GM19238 (cell line): ENCODE results near the gene SCGB1D2.
"Not testable (repeated sequence)": the region's sequence is repeated elsewhere in the genome, so short reads cannot be mapped to it uniquely, and the experiment has no call there.

Experiments
- DNase-seq: peaks from one replicate; pipeline ENCODE4 v3.0.0; 2011; ENCODE audit warnings: low spot score; ENCODE audit not compliant: insufficient read length

SCGB1D2 gene

GRCh38 chr11:62242021-62242420 lies at the start of gene SCGB1D2:
SCGB1D2 (plus strand) TSS chr11:62242239; CDS start chr11:62242308, 69 bp downstream.
- no peak for DNase-seq

- DNase-seq = no peak
Observed at GRCh38 chr11:62193952-62194351, 48.1 kb upstream of the SCGB1D2 start.

- DNase-seq = not testable (repeated sequence)
Observed at GRCh38 chr11:62195010-62195409, 47.0 kb upstream of the SCGB1D2 start.

GRCh38 chr11:62195945-62196344 lies 46.1 kb upstream of the SCGB1D2 start:
- DNase-seq = no peak

GRCh38 chr11:62197400-62197799 lies 44.6 kb upstream of the SCGB1D2 start:
- DNase-seq = not testable (repeated sequence)

GRCh38 chr11:62201376-62201775 lies 40.7 kb upstream of the SCGB1D2 start:
- DNase-seq = no peak

GRCh38 chr11:62202910-62203309 lies 39.1 kb upstream of the SCGB1D2 start:
- no peak for DNase-seq

- no peak for DNase-seq
Observed at GRCh38 chr11:62204430-62204829, 37.6 kb upstream of the SCGB1D2 start.

- DNase-seq = no peak
Observed at GRCh38 chr11:62205441-62205840, 36.6 kb upstream of the SCGB1D2 start.

- DNase-seq = not testable (repeated sequence)
Observed at GRCh38 chr11:62206276-62207066, 35.6 kb upstream of the SCGB1D2 start.

GRCh38 chr11:62208785-62209144 lies 33.3 kb upstream of the SCGB1D2 start:
- no peak for DNase-seq

- DNase-seq = no peak
Observed at GRCh38 chr11:62217191-62217748, 24.8 kb upstream of the SCGB1D2 start.

- no peak for DNase-seq
Observed at GRCh38 chr11:62221498-62221897, 20.5 kb upstream of the SCGB1D2 start.

- DNase-seq = no peak
Observed at GRCh38 chr11:62223095-62223494, 18.9 kb upstream of the SCGB1D2 start.

- no peak for DNase-seq
Observed at GRCh38 chr11:62233730-62234129, 8.3 kb upstream of the SCGB1D2 start.

GRCh38 chr11:62236187-62236586 lies 5.9 kb upstream of the SCGB1D2 start:
- no peak for DNase-seq

GRCh38 chr11:62237499-62237898 lies 4.5 kb upstream of the SCGB1D2 start:
- no peak for DNase-seq

- no peak for DNase-seq
Observed at GRCh38 chr11:62238151-62238550, 3.9 kb upstream of the SCGB1D2 start.

GRCh38 chr11:62241095-62241494 lies 944 bp upstream of the SCGB1D2 start:
- DNase-seq = no peak

GRCh38 chr11:62245271-62245753 lies 3.3 kb downstream of the SCGB1D2 start:
- no peak for DNase-seq

- DNase-seq = no peak
Observed at GRCh38 chr11:62251698-62252097, 9.7 kb downstream of the SCGB1D2 start.

GRCh38 chr11:62253999-62254542 lies 12.0 kb downstream of the SCGB1D2 start:
- no peak for DNase-seq

GRCh38 chr11:62256281-62256680 lies 14.2 kb downstream of the SCGB1D2 start:
- DNase-seq = no peak
